Smooth muscle cell (in vitro differentiated cells): Measurements from ENCODE around the gene GLP2R. TPM values are rescaled to one million over a fixed set of nuclear protein-coding genes. Genes with fewer than 3 reads are reported as not detected.

Source experiments
- DNase-seq: peaks from one replicate; lab custom pipeline; 2025; ENCODE audit not compliant: unreplicated experiment; lab: John Stamatoyannopoulos, UW
- H2AFZ ChIP-seq: fragments of 200-600 bp; sonication (generic); 2 replicates; pipeline ENCODE4 v1.6.0; 2016; ENCODE audit warnings: antibody characterized with exemption, low read depth, mild to moderate bottlenecking
- H3F3A ChIP-seq: fragments of 200-600 bp; sonication (generic); 2 replicates; pipeline ENCODE4 v1.6.0; 2017; ENCODE audit warnings: antibody characterized with exemption, low read depth
- H3K27ac ChIP-seq: fragments of 200-600 bp; sonication (generic); 2 replicates; pipeline ENCODE4 v1.5.1; 2016; ENCODE audit warnings: low read depth, mild to moderate bottlenecking
- H3K27me3 ChIP-seq: fragments of 200-600 bp; sonication (generic); 2 replicates; pipeline ENCODE4 v1.6.1; 2016; ENCODE audit warnings: low read depth, mild to moderate bottlenecking
- H3K36me3 ChIP-seq: fragments of 200-600 bp; sonication (generic); 2 replicates; pipeline ENCODE4 v1.5.1; 2016; ENCODE audit warnings: low read depth
- H3K4me1 ChIP-seq: fragments of 200-600 bp; sonication (generic); 2 replicates; pipeline ENCODE4 v1.5.1; 2016; ENCODE audit warnings: low read depth
- H3K4me2 ChIP-seq: fragments of 200-600 bp; sonication (generic); 2 replicates; pipeline ENCODE4 v1.6.0; 2016; ENCODE audit warnings: mild to moderate bottlenecking
- H3K4me3 ChIP-seq: fragments of 200-600 bp; sonication (generic); 2 replicates; pipeline ENCODE4 v1.5.1; 2016; ENCODE audit warnings: mild to moderate bottlenecking
- H3K79me2 ChIP-seq: fragments of 200-600 bp; sonication (generic); 2 replicates; pipeline ENCODE4 v1.6.0; 2016; ENCODE audit warnings: low read depth, mild to moderate bottlenecking
- H3K9ac ChIP-seq: fragments of 200-600 bp; sonication (generic); 2 replicates; pipeline ENCODE4 v1.6.0; 2016; ENCODE audit warnings: low read depth
- H3K9me3 ChIP-seq: fragments of 200-600 bp; sonication (generic); replicated peaks from 2 replicates; pipeline ENCODE4 v1.5.1; 2016; ENCODE audit warnings: low read depth
- H4K20me1 ChIP-seq: fragments of 200-600 bp; sonication (generic); 2 replicates; pipeline ENCODE4 v1.6.0; 2016; ENCODE audit warnings: low read depth
- WGBS: methylation state at CpG from one replicate; pipeline ENCODE4 v1.1.7; 2016; ENCODE audit warnings: low lambda C conversion rate; 5-methylcytosine and 5-hydroxymethylcytosine counted together
- polyA plus RNA-seq: library from polyadenylated mRNA; unstranded; fragments of >200 nt; fragmentation: Nextera tagmentation; extraction: Ambion mirVana; gene quantifications from 2 replicates; pipeline ENCODE4 v1.2.1, GENCODE V29; 2016
- total RNA-seq: library from RNA; depleted of rRNA; stranded (reverse); fragments of >200 nt; gene quantifications from 2 replicates; pipeline ENCODE4 v1.2.3, GENCODE V29; 2014
- TF ChIP-seq, protein P1 (sequence below): fragments of 200-600 bp; sonication (generic); IDR thresholded peaks from 2 replicates; pipeline ENCODE4 v1.5.1; 2017; ENCODE audit warnings: borderline replicate concordance, mild to moderate bottlenecking, antibody characterized with exemption; ENCODE audit not compliant: insufficient read depth, poor library complexity, severe bottlenecking

Gene GLP2R
- total and polyA plus RNA-seq, 2 experiments from 2014 or later, result 0.03 to 0.45 TPM

DNA sequence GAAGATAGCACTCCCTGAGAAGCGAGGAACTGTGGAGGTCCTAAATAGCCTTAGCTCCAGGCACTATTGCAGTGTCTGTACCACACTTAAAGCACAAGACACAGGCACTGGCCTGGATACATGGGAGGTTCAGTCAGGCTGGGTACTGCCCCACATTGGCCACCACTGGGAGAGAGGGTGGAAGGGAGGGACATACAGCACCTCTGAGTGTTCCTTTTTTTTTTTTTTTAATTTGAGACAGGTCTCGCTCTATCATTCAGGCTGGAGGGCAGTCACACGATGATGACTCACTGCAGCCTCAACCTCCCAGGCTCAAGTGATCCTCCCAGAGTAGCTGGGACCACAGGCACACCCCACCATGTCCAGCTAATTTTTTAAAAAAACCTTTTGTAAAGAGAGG lies 5.3 kb upstream of the GLP2R start:
- TF ChIP-seq, protein P1, sequence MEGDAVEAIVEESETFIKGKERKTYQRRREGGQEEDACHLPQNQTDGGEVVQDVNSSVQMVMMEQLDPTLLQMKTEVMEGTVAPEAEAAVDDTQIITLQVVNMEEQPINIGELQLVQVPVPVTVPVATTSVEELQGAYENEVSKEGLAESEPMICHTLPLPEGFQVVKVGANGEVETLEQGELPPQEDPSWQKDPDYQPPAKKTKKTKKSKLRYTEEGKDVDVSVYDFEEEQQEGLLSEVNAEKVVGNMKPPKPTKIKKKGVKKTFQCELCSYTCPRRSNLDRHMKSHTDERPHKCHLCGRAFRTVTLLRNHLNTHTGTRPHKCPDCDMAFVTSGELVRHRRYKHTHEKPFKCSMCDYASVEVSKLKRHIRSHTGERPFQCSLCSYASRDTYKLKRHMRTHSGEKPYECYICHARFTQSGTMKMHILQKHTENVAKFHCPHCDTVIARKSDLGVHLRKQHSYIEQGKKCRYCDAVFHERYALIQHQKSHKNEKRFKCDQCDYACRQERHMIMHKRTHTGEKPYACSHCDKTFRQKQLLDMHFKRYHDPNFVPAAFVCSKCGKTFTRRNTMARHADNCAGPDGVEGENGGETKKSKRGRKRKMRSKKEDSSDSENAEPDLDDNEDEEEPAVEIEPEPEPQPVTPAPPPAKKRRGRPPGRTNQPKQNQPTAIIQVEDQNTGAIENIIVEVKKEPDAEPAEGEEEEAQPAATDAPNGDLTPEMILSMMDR, result no peak
- H3K79me2 ChIP-seq, result no peaks in the 10 kb centered on the region
- no peak for DNase-seq
- no peak overlapping the region for H2AFZ ChIP-seq
- H3K27me3 ChIP-seq, result no peaks in the 10 kb centered on the region
- no peak overlapping the region for H3K4me3 ChIP-seq
- H3K4me2 ChIP-seq, result no peak overlapping the region
- no peaks in the 10 kb centered on the region for H3K4me1 ChIP-seq
- H3K9ac ChIP-seq, result no peak overlapping the region
- no peaks in the 10 kb centered on the region for H3K9me3 ChIP-seq
- no peaks in the 10 kb centered on the region for H3F3A ChIP-seq
- no peaks in the 10 kb centered on the region for H3K36me3 ChIP-seq
- no peak overlapping the region for H3K27ac ChIP-seq
- H4K20me1 ChIP-seq, result no peaks in the 10 kb centered on the region
- 81% methylated on average over 3 of the region's 3 CpGs for WGBS

DNA sequence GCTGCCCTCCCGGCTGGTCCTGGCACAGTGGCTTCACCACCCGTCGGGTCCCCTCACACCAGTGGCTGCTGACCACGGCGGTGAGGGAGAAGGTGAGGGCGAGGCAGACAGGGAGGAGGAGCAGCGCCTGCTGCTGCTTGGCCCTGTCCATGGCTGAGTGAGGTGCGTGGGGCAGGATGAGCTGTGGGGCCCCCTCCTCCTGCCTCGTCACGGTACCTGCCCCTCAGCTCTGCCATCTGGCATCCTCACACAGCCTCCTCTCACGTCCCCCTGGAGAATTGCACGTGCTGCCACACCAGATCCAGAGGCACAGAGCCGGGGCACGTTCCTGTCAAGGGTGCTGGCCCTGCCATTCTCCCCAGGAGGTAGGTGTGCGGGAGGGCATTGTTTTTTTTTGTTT lies 3.8 kb upstream of the GLP2R start, which contains the start of gene GSG1L2:
Gene GSG1L2, minus strand, starts transcription at position 159 of the 400 bp plus-strand sequence. Its CDS starts 8 bp downstream, at position 151.
- no peaks in the 10 kb centered on the region for H3K9me3 ChIP-seq
- H4K20me1 ChIP-seq, result no peaks in the 10 kb centered on the region
- no peak within 1 kb of the TSS for H3K4me3 ChIP-seq
- no peaks in the 10 kb centered on the region for H3F3A ChIP-seq
- no peak within 1 kb of the TSS for H3K4me2 ChIP-seq
- TF ChIP-seq, protein P1, result no peak
- no peaks in the 10 kb centered on the region for H3K27me3 ChIP-seq
- no peak within 1 kb of the TSS for H2AFZ ChIP-seq
- no peaks in the 10 kb centered on the region for H3K36me3 ChIP-seq
- H3K27ac ChIP-seq, result no peak within 1 kb of the TSS
- no peaks in the 10 kb centered on the region for H3K4me1 ChIP-seq
- DNase-seq, result no peak
- WGBS, result 86% methylated on average over 15 of the region's 15 CpGs
- no peaks in the 10 kb centered on the region for H3K79me2 ChIP-seq
- H3K9ac ChIP-seq, result no peak within 1 kb of the TSS

DNA sequence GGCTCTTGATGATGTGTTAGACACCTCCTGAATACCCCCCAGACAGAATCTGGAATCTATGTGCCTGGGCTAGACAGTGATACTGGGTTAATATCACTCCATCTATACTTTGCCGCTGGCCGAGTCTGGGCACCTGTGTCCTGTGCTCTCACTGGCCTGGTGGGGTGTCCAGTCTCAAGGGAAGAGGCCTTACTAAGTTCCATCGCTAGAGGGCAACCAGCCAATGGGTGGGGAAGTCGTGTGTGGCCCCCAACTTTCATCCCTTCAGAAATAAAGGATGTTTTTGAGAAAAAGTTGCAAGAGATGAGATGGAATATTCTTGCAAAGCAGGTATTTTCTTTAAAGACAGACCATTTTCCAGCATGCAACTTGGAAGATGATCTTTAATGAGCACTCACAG lies 1.6 kb upstream of the GLP2R start:
- no peaks in the 10 kb centered on the region for H3K79me2 ChIP-seq
- H3K9me3 ChIP-seq, result no peaks in the 10 kb centered on the region
- no peak overlapping the region for H3K27ac ChIP-seq
- H3K9ac ChIP-seq, result no peak overlapping the region
- no peak overlapping the region for H3K4me3 ChIP-seq
- no peaks in the 10 kb centered on the region for H3F3A ChIP-seq
- no peaks in the 10 kb centered on the region for H4K20me1 ChIP-seq
- H3K4me1 ChIP-seq, result no peaks in the 10 kb centered on the region
- H3K36me3 ChIP-seq, result no peaks in the 10 kb centered on the region
- no peak for DNase-seq
- WGBS, result 63% methylated on average over 4 of the region's 4 CpGs
- H2AFZ ChIP-seq, result no peak overlapping the region
- no peak overlapping the region for H3K4me2 ChIP-seq
- no peaks in the 10 kb centered on the region for H3K27me3 ChIP-seq
- TF ChIP-seq, protein P1, result no peak

DNA sequence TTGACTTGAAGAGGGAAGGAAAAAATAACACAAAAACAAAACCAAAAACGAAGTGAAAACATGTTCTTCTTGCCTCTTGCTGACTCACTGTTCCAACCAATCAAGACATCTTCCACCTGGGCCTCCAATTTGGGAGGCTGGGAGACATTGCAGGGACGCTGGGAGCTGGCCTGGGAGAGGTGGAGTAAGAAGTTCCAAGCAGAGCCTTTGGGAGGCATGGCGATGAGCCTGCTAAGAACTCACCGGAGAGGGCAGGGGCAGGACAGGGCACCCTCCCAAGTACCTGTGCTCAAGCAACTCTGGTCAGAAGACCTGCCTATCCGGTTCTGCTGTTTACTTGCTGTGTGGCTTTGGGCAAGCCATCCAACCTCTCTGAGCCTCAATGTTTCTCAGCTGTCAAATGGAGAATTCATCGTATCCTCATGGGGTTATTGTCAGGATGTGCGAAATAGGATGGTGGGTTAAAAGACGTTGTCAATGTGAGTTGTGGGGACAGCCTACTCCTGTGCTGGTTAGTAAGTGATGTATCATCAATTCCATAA lies 856 bp upstream of the GLP2R start:
- Histone ChIP-seq H3K9ac (no peak overlapping the region), H4K20me1 (no peaks in the 10 kb centered on the region), H3K79me2 (no peaks in the 10 kb centered on the region), H3K27me3 (no peaks in the 10 kb centered on the region), H3F3A (no peaks in the 10 kb centered on the region), H3K4me2 (no peak overlapping the region), H3K4me1 (no peaks in the 10 kb centered on the region), H3K36me3 (no peaks in the 10 kb centered on the region), H3K4me3 (no peak overlapping the region), H2AFZ (no peak overlapping the region), H3K27ac (no peak overlapping the region), H3K9me3 (no peaks in the 10 kb centered on the region)
- TF ChIP-seq, protein P1, result no peak
- WGBS, result 86% methylated on average over 8 of the region's 8 CpGs
- no peak for DNase-seq
